Thyroid gland (tissue), 4 donors: ENCODE data around the gene RDM1. TPM values are rescaled to one million over a fixed set of nuclear protein-coding genes. Genes with fewer than 3 reads are reported as not detected.
"Not testable (repeated sequence)": the region's sequence is repeated elsewhere in the genome, so short reads cannot be mapped to it uniquely, and the experiment has no call there.

Source experiments
- DNase-seq, 2 donors: peaks; one replicate each; pipeline ENCODE4 v3.0.0-alpha.2; 2019
- H3K27ac ChIP-seq, 3 donors: fragments of 200-600 bp; sonication (generic); 1 replicate in 2 of 3; 2 replicates in 1 of 3; pipeline ENCODE4 v1.5.1; 2016 to 2019; ENCODE audit warnings: mild to moderate bottlenecking in 1 of 3, moderate library complexity in 1 of 3
- H3K27me3 ChIP-seq: fragments of 200-600 bp; sonication (generic); one replicate; pipeline ENCODE4 v1.5.1; 2019
- H3K36me3 ChIP-seq, 2 donors: fragments of 200-600 bp; sonication (generic); one replicate each; pipeline ENCODE4 v1.5.1; 2016 to 2019
- H3K4me1 ChIP-seq, 2 donors: fragments of 200-600 bp; sonication (generic); one replicate each; pipeline ENCODE4 v1.5.1; 2017 to 2019
- H3K4me3 ChIP-seq, 3 donors: fragments of 200-600 bp; sonication (generic); replicated peaks in 1 of 3; 1 replicate in 2 of 3; 2 replicates in 1 of 3; pipeline ENCODE4 v1.5.1; 2016; ENCODE audit warnings: mild to moderate bottlenecking in 1 of 3
- H3K9me3 ChIP-seq: fragments of 200-600 bp; sonication (generic); one replicate; pipeline ENCODE4 v1.5.1; 2017
- POLR2A ChIP-seq, 2 donors: fragments of 450-650 bp; IDR thresholded peaks; one replicate each; pipeline ENCODE4 v1.6.1; 2017; ENCODE audit warnings: antibody characterized with exemption in 2 of 2, mild to moderate bottlenecking in 2 of 2, moderate library complexity in 1 of 2
- WGBS, 2 donors: methylation state at CpG; one replicate each; pipeline ENCODE4 v1.1.5; 2017; 5-methylcytosine and 5-hydroxymethylcytosine counted together
- intact Hi-C: fragments of 100-400 bp; cut with DNase I; formaldehyde crosslinking; loops from one replicate; pipeline ENCODE4 v1.15.1; 2023
- total RNA-seq, 4 donors: library from RNA; depleted of rRNA; stranded (reverse); fragments of >200 nt; gene quantifications; one replicate each; pipeline ENCODE4 v1.2.3, GENCODE V29; 2016
- TF ChIP-seq, protein P1 (sequence below), 6 experiments: fragments of 200-600 bp in 3 of 6; fragments of 450-650 bp in 3 of 6; sonication (generic) in 3 of 6; IDR thresholded peaks; one replicate each; pipeline ENCODE4 v1.5.1; 2016 to 2019; ENCODE audit warnings: antibody characterized with exemption in 6 of 6, mild to moderate bottlenecking in 2 of 6, inconsistent platforms in 1 of 6, moderate library complexity in 1 of 6

RDM1 gene
- total RNA-seq, 4 donors from 2014 or later, result 0.93 TPM; not detected in 3

- H3K4me1 ChIP-seq, result no peaks in the 10 kb centered on the region
- H3K36me3 ChIP-seq, result no peaks in the 10 kb centered on the region
- no peak for DNase-seq
- WGBS, 2 donors, result 73 to 100% methylated on average over 2 of the region's 2 CpGs
- TF ChIP-seq, protein P1, sequence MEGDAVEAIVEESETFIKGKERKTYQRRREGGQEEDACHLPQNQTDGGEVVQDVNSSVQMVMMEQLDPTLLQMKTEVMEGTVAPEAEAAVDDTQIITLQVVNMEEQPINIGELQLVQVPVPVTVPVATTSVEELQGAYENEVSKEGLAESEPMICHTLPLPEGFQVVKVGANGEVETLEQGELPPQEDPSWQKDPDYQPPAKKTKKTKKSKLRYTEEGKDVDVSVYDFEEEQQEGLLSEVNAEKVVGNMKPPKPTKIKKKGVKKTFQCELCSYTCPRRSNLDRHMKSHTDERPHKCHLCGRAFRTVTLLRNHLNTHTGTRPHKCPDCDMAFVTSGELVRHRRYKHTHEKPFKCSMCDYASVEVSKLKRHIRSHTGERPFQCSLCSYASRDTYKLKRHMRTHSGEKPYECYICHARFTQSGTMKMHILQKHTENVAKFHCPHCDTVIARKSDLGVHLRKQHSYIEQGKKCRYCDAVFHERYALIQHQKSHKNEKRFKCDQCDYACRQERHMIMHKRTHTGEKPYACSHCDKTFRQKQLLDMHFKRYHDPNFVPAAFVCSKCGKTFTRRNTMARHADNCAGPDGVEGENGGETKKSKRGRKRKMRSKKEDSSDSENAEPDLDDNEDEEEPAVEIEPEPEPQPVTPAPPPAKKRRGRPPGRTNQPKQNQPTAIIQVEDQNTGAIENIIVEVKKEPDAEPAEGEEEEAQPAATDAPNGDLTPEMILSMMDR (IDR thresholded peaks at IDR 0.05), result no peak
- no peak for TF ChIP-seq POLR2A (IDR thresholded peaks at IDR 0.05)
- no peaks in the 10 kb centered on the region for H3K9me3 ChIP-seq
- H3K27me3 ChIP-seq, result no peaks in the 10 kb centered on the region
- no peak within 1 kb of the TSS for H3K27ac ChIP-seq
- intact Hi-C loops, result no loop called here
- no peak within 1 kb of the TSS for H3K4me3 ChIP-seq
Observed at GRCh38 chr17:35943537-35943936, 13.0 kb upstream of the RDM1 start, which contains the start of gene LYZL6. TSS of gene LYZL6 (minus strand) at chr17:35943713. CDS start at chr17:35939356, 4,357 bp downstream.

DNA sequence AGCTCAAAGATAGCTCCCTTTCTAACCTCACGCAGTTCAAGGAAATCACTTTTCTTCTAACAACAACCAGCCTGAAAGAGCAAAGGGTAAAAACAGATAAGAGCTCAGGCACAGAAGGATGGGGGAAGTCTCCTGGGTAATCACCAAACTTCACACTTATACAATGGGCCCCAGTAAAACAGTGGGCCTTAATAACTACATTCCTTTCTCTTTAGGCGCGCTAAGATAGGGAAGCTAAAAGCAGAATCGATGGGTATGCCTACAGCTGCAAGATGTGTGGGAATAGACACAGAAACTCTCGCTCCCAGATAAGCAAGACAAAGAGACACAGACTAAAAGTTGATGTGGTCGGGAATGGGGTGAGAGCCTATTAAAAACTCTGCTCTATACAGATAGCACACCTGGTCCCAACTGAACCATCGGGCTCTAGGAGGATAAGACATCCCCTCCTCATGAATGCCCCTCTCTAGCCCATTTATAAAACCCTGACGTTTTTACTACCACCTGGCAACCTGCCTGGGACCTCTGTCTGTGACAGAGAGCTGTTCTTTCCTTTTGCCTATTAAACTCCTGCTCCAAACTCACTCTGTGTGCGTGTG, 12.1 kb upstream of the RDM1 start:
- Histone ChIP-seq H3K27me3 (no peaks in the 10 kb centered on the region), H3K9me3 (no peaks in the 10 kb centered on the region), H3K36me3 (no peaks in the 10 kb centered on the region), H3K4me1 (no peaks in the 10 kb centered on the region), H3K27ac (no peak overlapping the region), H3K4me3 (no peak overlapping the region)
- intact Hi-C loops, result no loop called here
- DNase-seq, result no peak
- 64 to 67% methylated on average over 9 of the region's 9 CpGs for WGBS, 2 donors
- TF ChIP-seq, protein P1 (IDR thresholded peaks at IDR 0.05), result no peak

DNA sequence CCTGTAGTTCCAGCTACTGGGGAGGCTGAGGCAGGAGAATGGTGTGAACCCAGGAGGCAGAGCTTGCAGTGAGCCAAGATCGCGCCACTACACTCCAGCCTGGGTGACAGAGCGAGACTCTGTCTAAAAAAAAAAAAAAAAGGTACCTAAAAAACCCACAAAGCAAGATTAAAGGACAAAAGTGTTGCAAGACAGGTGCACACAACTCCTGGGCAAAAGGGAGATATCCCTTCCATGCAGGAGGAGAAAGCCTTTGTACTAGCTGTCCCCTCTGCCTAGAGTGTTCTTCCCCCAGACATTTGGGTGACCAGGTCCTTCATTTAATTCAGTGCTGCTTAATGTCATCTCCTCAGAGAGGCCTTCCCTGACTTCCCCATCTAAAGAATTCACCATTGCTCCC, 7.9 kb upstream of the RDM1 start:
- intact Hi-C loops, H3K27me3 ChIP-seq, H3K36me3 ChIP-seq, H3K27ac ChIP-seq, DNase-seq, H3K4me3 ChIP-seq, H3K4me1 ChIP-seq, H3K9me3 ChIP-seq: not testable (repeated sequence)
- WGBS, 2 donors, result 95 to 97% methylated on average over 3 of the region's 3 CpGs

GRCh38 chr17:35936063-35936462, 5.5 kb upstream of the RDM1 start:
- intact Hi-C loops, result no loop called here
- no peaks in the 10 kb centered on the region for H3K9me3 ChIP-seq
- no peak for TF ChIP-seq POLR2A (IDR thresholded peaks at IDR 0.05)
- TF ChIP-seq, protein P1 (IDR thresholded peaks at IDR 0.05), result no peak

DNA sequence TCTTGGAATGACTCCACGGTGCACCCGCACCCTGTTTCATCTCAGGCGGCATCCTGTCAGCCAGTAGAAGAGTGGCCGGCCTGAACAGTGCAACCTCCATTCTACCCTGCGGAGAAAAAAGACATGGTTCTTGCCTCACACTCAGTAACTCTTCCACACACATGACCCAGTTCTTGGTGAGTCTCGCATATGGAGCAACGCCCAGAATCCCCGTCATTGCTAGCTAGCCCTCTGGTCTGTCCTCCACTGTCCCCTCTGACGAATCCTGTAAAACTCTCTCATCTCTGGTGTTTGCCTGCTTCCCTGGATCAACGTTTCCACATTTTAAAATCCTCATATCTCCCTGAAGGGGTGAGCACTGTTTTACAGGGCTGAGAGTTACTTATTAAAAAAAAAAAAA, 4.2 kb upstream of the RDM1 start:
- intact Hi-C loops, result no loop called here
- H3K9me3 ChIP-seq, result no peaks in the 10 kb centered on the region
- H3K27me3 ChIP-seq, result no peaks in the 10 kb centered on the region
- no peaks in the 10 kb centered on the region for H3K36me3 ChIP-seq
- H3K27ac ChIP-seq, result no peak overlapping the region
- 82 to 85% methylated on average over 10 of the region's 10 CpGs for WGBS, 2 donors
- H3K4me1 ChIP-seq, result peaks cover 11 to 12% of the 10 kb centered on the region in 2 donors
- H3K4me3 ChIP-seq, result no peak overlapping the region
- DNase-seq, result no peak
- TF ChIP-seq POLR2A (IDR thresholded peaks at IDR 0.05), result no peak
- TF ChIP-seq, protein P1 (IDR thresholded peaks at IDR 0.05), result no peak

More at GRCh38 chr17:35936063-35936462, 5.5 kb upstream of the RDM1 start:
- 91 to 92% methylated on average over 5 of the region's 5 CpGs for WGBS, 2 donors
- Histone ChIP-seq H3K27ac (no peak overlapping the region), H3K4me1 (no peaks in the 10 kb centered on the region), H3K36me3 (no peaks in the 10 kb centered on the region), H3K4me3 (no peak overlapping the region), H3K27me3 (no peaks in the 10 kb centered on the region)
- DNase-seq, result no peak
